K562 (cell line): ENCODE results near the gene SMIM10L1. TPM values are rescaled to one million over a fixed set of nuclear protein-coding genes. Genes with fewer than 3 reads are reported as not detected.

Source experiments
- ATAC-seq: fragments of 200-7000 bp; cut with Tn5 transposase; 3 replicates; pipeline ENCODE4 v1.9.1; 2020; ENCODE audit warnings: moderate library complexity
- BruUV-seq: library from RNA; stranded (reverse); fragments of 400-500 nt; replicated peaks from 2 replicates; lab custom pipeline; 2021; lab: Mats Ljungman, UMichigan
- CTCF ChIA-PET: fragments of 300-600 bp; formaldehyde crosslinking; extraction: SDS; loops from one replicate; lab custom pipeline; 2021; ENCODE audit warnings: low intra/inter-chr PET ratio; lab: Yijun Ruan, JAX
- POLR2A ChIA-PET: fragments of 300-600, 350-650 bp; sonication (Branson Sonifier 250); formaldehyde crosslinking; extraction: SDS; loops from one replicate; lab custom pipeline; 2021; ENCODE audit warnings: antibody characterized with exemption, inconsistent platforms; lab: Yijun Ruan, JAX
- DNase-seq, 4 experiments: peaks; one replicate each; pipeline versions ENCODE4 v3.0.0 to v3.0.0-alpha.2; 2011 to 2018; ENCODE audit warnings: low spot score in 3 of 4, mixed read lengths in 3 of 4; ENCODE audit errors: extremely low read depth in 1 of 4
- FAIRE-seq: peaks from 2 replicates; lab custom pipeline; 2011; peaks lifted over from hg19 to GRCh38; lab: Jason Lieb, UNC
- H2AFZ ChIP-seq: 2 replicates; pipeline ENCODE4 v1.6.0; 2011; ENCODE audit warnings: low read depth, low read length, control low read depth, inconsistent platforms
- H3K27ac ChIP-seq: fragments of 200-600 bp; 3 replicates; pipeline ENCODE4 v1.8.0; 2011; ENCODE audit warnings: low read depth, mild to moderate bottlenecking, control low read depth, inconsistent platforms, low read length, moderate library complexity, mixed read lengths; ENCODE audit errors: extremely low read depth
- H3K27me3 ChIP-seq, 2 experiments: fragments of 300-600 bp in 1 of 2; 2 replicates in 1 of 2; 3 replicates in 1 of 2; pipeline versions ENCODE4 v1.6.0 to v1.8.0; 2011; ENCODE audit warnings: inconsistent platforms in 2 of 2, low read length in 2 of 2, mild to moderate bottlenecking in 1 of 2, mixed read lengths in 1 of 2, moderate library complexity in 1 of 2; ENCODE audit not compliant: control insufficient read depth in 2 of 2, insufficient read depth in 2 of 2
- H3K36me3 ChIP-seq: fragments of 300-600 bp; 3 replicates; pipeline ENCODE4 v1.8.0; 2011; ENCODE audit warnings: mild to moderate bottlenecking, low read length, inconsistent platforms; ENCODE audit not compliant: control insufficient read depth, insufficient read depth
- H3K4me1 ChIP-seq, 2 experiments: fragments of 200-600 bp in 1 of 2; replicated peaks in 1 of 2; 2 replicates in 1 of 2; 3 replicates in 1 of 2; pipeline versions ENCODE4 v1.5.1 to v1.8.0; 2011; ENCODE audit warnings: inconsistent platforms in 2 of 2, low read length in 2 of 2, mild to moderate bottlenecking in 1 of 2, mixed read lengths in 1 of 2, moderate library complexity in 1 of 2; ENCODE audit not compliant: control insufficient read depth in 2 of 2, insufficient read depth in 2 of 2
- H3K4me2 ChIP-seq: 2 replicates; pipeline ENCODE4 v1.6.1; 2011; ENCODE audit warnings: low read length, control low read depth, inconsistent platforms, mixed read lengths; ENCODE audit not compliant: insufficient read depth
- H3K4me3 ChIP-seq: fragments of 200-600 bp; sonication (generic), shearing (Covaris generic); 2 replicates; pipeline ENCODE4 v1.5.1; 2016; ENCODE audit warnings: control low read depth, inconsistent platforms
- H3K79me2 ChIP-seq: fragments of 200-600 bp; 3 replicates; pipeline ENCODE4 v1.8.0; 2011; ENCODE audit warnings: low read length, inconsistent platforms; ENCODE audit not compliant: control insufficient read depth, insufficient read depth
- H3K9ac ChIP-seq, 2 experiments: 2 replicates each; pipeline versions ENCODE4 v1.6.0 to v1.6.1; 2011; ENCODE audit warnings: low read depth in 2 of 2, low read length in 2 of 2, control low read depth in 1 of 2, inconsistent platforms in 1 of 2, mild to moderate bottlenecking in 1 of 2, mixed read lengths in 1 of 2; ENCODE audit not compliant: insufficient read depth in 1 of 2
- H3K9me1 ChIP-seq: one replicate; pipeline ENCODE4 v1.6.0; 2011; ENCODE audit warnings: inconsistent platforms, mild to moderate bottlenecking, low read length, moderate library complexity; ENCODE audit not compliant: control insufficient read depth, insufficient read depth
- H3K9me3 ChIP-seq: replicated peaks from 2 replicates; pipeline ENCODE4 v1.5.1; 2011; ENCODE audit warnings: low read depth, low read length, inconsistent platforms; ENCODE audit not compliant: control insufficient read depth, insufficient read depth
- H4K20me1 ChIP-seq: replicated peaks from 2 replicates; pipeline ENCODE4 v1.6.1; 2011; ENCODE audit warnings: low read length, inconsistent platforms, mixed read lengths; ENCODE audit not compliant: control insufficient read depth, insufficient read depth
- GTF3C2 ChIP-seq: IDR thresholded peaks from 3 replicates; pipeline ENCODE4 v1.6.1; 2011; ENCODE audit warnings: borderline replicate concordance, mild to moderate bottlenecking, moderate library complexity; ENCODE audit not compliant: insufficient read length; ENCODE audit errors: extremely low read depth
- L3MBTL2 ChIP-seq: fragments of 450-650 bp; IDR thresholded peaks from 2 replicates; pipeline ENCODE4 v1.6.1; 2016; ENCODE audit warnings: mild to moderate bottlenecking, moderate library complexity
- ZFP36 ChIP-seq: fragments of 150-350 bp; IDR thresholded peaks from 2 replicates; pipeline ENCODE4 v1.6.1; 2018; ENCODE audit warnings: low read length, low read depth; ENCODE audit not compliant: partially characterized antibody
- ZNF354B ChIP-seq: fragments of 250-450 bp; sonication (Bioruptor Pico); IDR thresholded peaks from 2 replicates; pipeline ENCODE4 v1.4.0; 2020
- ZNF507 ChIP-seq: conservative IDR thresholded peaks from 2 replicates; pipeline ENCODE4 v1.6.1; 2017; ENCODE audit warnings: missing genetic modification characterization, missing compliant biosample characterization
- WGBS: fragments of 100-300 bp; shearing (Covaris generic); methylation state at CpG from one replicate; pipeline ENCODE4 v1.1.6; 2016; ENCODE audit warnings: low coverage, mixed read lengths; ENCODE audit not compliant: insufficient coverage; ENCODE audit errors: missing lambda C conversion rate; 5-methylcytosine and 5-hydroxymethylcytosine counted together
- in situ Hi-C: fragments of 300-500 bp; cut with MboI; formaldehyde crosslinking; loops from 4 replicates; pipeline ENCODE4 v1.15.0; 2018; ENCODE audit warnings: inconsistent platforms, mixed read lengths
- intact Hi-C: fragments of 100-400 bp; cut with micrococcal nuclease; formaldehyde crosslinking; loops from 2 replicates; pipeline ENCODE4 v1.14.2; 2022
- polyA plus RNA-seq, 8 experiments: library from polyadenylated mRNA; depleted of rRNA in 4 of 8; stranded (reverse) in 5 of 8; unstranded in 3 of 8; fragments of >200 nt; fragmentation: Nextera tagmentation in 2 of 8; fragmentation: Illumina TruSeq in 1 of 8; extraction: Ambion mirVana in 2 of 8; extraction: Trizol in 1 of 8; gene quantifications; 2 replicates each; pipeline versions ENCODE4 v1.2.1 to v1.2.3, GENCODE V29; 2011 to 2014; ENCODE audit warnings: inconsistent platforms in 1 of 8, missing spikeins in 1 of 8
- total RNA-seq, 7 experiments: library from RNA; depleted of rRNA in 6 of 7; stranded (reverse); fragments of >200 nt in 6 of 7; fragmentation: Illumina TruSeq in 2 of 7; extraction: Trizol in 2 of 7; gene quantifications; 2 replicates each; pipeline versions ENCODE4 v1.2.1 to v1.2.3, GENCODE V29; 2011 to 2021; ENCODE audit warnings: low replicate concordance in 1 of 7

SMIM10L1 gene
- total and polyA plus RNA-seq, 9 of the 15 experiments (the other 6 are each of a cell fraction or from before 2014, with no cell fraction given) = 3.0 to 12.1 (median 9.0) TPM

- DNase-seq = no peak
- H3K4me3 ChIP-seq = no peak overlapping the region
- no peak overlapping the region for H3K27ac ChIP-seq
- FAIRE-seq = no peak
- in situ Hi-C loops = no loop called here
- H4K20me1 ChIP-seq = no peaks in the 10 kb centered on the region
- WGBS = 27% methylated on average over 2 of the region's 2 CpGs
- no TSS peak for BruUV-seq
- H2AFZ ChIP-seq = no peak overlapping the region
- H3K36me3 ChIP-seq = peaks cover 4% of the 10 kb centered on the region; the same call in 2 of the 3 replicates
- no peak overlapping the region for H3K9ac ChIP-seq
- no peak for ATAC-seq
- CTCF ChIA-PET = no interaction called here
- H3K9me3 ChIP-seq = no peaks in the 10 kb centered on the region
- H3K9me1 ChIP-seq = no peaks in the 10 kb centered on the region
- H3K4me1 ChIP-seq = no peaks in the 10 kb centered on the region
- intact Hi-C loops = no loop called here
- POLR2A ChIA-PET = interaction anchor here (0.7 kb wide), 1 partner anchor 387 kb away, joined by 3 read pairs; no protein-coding TSS in a partner anchor
- TF ChIP-seq ZNF507 (peak; percentile 89), ZNF354B (peak; percentile 58; the same call in 1 of the 2 replicates), L3MBTL2 (no peak)
- peaks cover 57% of the 10 kb centered on the region for H3K79me2 ChIP-seq
- no peaks in the 10 kb centered on the region for H3K27me3 ChIP-seq
- H3K4me2 ChIP-seq = no peak overlapping the region
These were observed 27.6 kb upstream of the SMIM10L1 start for GRCh38 chr12:11143352-11143751.

- H3K79me2 ChIP-seq = peaks cover 51% of the 10 kb centered on the region
- ChIA-PET CTCF (no interaction called here), POLR2A (no interaction called here)
- FAIRE-seq (no peak), ATAC-seq (no peak), DNase-seq (no peak)
- H3K9me3 ChIP-seq = no peaks in the 10 kb centered on the region
- H2AFZ ChIP-seq = no peak overlapping the region
- no peaks in the 10 kb centered on the region for H3K9me1 ChIP-seq
- H3K4me2 ChIP-seq = no peak overlapping the region
- no peak overlapping the region for H3K9ac ChIP-seq
- H3K27ac ChIP-seq = no peak overlapping the region
- intact Hi-C loops (no loop called here), in situ Hi-C loops (no loop called here)
- no peaks in the 10 kb centered on the region for H4K20me1 ChIP-seq
- no peaks in the 10 kb centered on the region for H3K27me3 ChIP-seq
- WGBS = 94% methylated on average over 3 of the region's 5 CpGs
- peak; percentile 90 for TF ChIP-seq ZFP36
- TF ChIP-seq GTF3C2 = no peak
- BruUV-seq = no TSS peak
- peaks cover 4% of the 10 kb centered on the region; the same call in 2 of the 3 replicates for H3K36me3 ChIP-seq
- H3K4me3 ChIP-seq = no peak overlapping the region
- H3K4me1 ChIP-seq = no peaks in the 10 kb centered on the region
These were observed 26.7 kb upstream of the SMIM10L1 start for GRCh38 chr12:11144297-11144696.
